ENCODE measurements around the gene CCDC183.

DNA sequence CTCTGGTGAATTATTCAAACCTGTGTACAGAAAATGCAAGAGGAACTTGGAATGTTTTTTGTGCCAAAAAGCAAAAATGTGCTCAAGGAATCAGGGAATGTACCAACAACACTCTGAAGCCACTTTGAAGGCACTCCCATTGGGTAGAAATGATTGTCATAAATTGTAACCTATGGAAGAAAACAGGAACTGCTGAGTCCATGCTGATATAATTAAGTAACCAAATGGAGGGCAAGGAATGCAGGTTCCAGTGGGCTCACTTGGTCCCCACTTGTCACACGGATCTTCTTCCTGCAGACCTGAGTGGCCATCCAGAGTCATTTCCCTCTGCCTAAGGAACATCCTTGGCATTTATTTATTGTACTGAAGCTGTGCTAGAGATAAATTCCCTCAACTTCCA is 44.9 kb upstream of the CCDC183 start:
- TF ChIP-seq, protein P1, sequence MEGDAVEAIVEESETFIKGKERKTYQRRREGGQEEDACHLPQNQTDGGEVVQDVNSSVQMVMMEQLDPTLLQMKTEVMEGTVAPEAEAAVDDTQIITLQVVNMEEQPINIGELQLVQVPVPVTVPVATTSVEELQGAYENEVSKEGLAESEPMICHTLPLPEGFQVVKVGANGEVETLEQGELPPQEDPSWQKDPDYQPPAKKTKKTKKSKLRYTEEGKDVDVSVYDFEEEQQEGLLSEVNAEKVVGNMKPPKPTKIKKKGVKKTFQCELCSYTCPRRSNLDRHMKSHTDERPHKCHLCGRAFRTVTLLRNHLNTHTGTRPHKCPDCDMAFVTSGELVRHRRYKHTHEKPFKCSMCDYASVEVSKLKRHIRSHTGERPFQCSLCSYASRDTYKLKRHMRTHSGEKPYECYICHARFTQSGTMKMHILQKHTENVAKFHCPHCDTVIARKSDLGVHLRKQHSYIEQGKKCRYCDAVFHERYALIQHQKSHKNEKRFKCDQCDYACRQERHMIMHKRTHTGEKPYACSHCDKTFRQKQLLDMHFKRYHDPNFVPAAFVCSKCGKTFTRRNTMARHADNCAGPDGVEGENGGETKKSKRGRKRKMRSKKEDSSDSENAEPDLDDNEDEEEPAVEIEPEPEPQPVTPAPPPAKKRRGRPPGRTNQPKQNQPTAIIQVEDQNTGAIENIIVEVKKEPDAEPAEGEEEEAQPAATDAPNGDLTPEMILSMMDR (IDR thresholded peaks at IDR 0.05; ENCODE audit: low read depth, low read length, missing input control): no peak
- no peak for TF ChIP-seq YY1 (IDR thresholded peaks at IDR 0.05)
- TF ChIP-seq RAD21 (IDR thresholded peaks at IDR 0.05): no peak
- no peak for TF ChIP-seq SP1 (IDR thresholded peaks at IDR 0.05)
- TF ChIP-seq, protein P2, sequence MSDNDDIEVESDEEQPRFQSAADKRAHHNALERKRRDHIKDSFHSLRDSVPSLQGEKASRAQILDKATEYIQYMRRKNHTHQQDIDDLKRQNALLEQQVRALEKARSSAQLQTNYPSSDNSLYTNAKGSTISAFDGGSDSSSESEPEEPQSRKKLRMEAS (IDR thresholded peaks at IDR 0.05): no peak
- TF ChIP-seq, protein P3, sequence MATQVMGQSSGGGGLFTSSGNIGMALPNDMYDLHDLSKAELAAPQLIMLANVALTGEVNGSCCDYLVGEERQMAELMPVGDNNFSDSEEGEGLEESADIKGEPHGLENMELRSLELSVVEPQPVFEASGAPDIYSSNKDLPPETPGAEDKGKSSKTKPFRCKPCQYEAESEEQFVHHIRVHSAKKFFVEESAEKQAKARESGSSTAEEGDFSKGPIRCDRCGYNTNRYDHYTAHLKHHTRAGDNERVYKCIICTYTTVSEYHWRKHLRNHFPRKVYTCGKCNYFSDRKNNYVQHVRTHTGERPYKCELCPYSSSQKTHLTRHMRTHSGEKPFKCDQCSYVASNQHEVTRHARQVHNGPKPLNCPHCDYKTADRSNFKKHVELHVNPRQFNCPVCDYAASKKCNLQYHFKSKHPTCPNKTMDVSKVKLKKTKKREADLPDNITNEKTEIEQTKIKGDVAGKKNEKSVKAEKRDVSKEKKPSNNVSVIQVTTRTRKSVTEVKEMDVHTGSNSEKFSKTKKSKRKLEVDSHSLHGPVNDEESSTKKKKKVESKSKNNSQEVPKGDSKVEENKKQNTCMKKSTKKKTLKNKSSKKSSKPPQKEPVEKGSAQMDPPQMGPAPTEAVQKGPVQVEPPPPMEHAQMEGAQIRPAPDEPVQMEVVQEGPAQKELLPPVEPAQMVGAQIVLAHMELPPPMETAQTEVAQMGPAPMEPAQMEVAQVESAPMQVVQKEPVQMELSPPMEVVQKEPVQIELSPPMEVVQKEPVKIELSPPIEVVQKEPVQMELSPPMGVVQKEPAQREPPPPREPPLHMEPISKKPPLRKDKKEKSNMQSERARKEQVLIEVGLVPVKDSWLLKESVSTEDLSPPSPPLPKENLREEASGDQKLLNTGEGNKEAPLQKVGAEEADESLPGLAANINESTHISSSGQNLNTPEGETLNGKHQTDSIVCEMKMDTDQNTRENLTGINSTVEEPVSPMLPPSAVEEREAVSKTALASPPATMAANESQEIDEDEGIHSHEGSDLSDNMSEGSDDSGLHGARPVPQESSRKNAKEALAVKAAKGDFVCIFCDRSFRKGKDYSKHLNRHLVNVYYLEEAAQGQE (IDR thresholded peaks at IDR 0.05): no peak
- TF ChIP-seq GABPA (IDR thresholded peaks at IDR 0.05 in 1 of 2, conservative IDR thresholded peaks at IDR 0.05 in 1 of 2): no peak
- no peak for TF ChIP-seq JUND (IDR thresholded peaks at IDR 0.05)
- TF ChIP-seq, protein P4, sequence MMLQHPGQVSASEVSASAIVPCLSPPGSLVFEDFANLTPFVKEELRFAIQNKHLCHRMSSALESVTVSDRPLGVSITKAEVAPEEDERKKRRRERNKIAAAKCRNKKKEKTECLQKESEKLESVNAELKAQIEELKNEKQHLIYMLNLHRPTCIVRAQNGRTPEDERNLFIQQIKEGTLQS (IDR thresholded peaks at IDR 0.05): no peak
- no peak for TF ChIP-seq FOXA1 (IDR thresholded peaks at IDR 0.05)
- TF ChIP-seq NR2F2 (IDR thresholded peaks at IDR 0.05): no peak
- TF ChIP-seq, protein P5, sequence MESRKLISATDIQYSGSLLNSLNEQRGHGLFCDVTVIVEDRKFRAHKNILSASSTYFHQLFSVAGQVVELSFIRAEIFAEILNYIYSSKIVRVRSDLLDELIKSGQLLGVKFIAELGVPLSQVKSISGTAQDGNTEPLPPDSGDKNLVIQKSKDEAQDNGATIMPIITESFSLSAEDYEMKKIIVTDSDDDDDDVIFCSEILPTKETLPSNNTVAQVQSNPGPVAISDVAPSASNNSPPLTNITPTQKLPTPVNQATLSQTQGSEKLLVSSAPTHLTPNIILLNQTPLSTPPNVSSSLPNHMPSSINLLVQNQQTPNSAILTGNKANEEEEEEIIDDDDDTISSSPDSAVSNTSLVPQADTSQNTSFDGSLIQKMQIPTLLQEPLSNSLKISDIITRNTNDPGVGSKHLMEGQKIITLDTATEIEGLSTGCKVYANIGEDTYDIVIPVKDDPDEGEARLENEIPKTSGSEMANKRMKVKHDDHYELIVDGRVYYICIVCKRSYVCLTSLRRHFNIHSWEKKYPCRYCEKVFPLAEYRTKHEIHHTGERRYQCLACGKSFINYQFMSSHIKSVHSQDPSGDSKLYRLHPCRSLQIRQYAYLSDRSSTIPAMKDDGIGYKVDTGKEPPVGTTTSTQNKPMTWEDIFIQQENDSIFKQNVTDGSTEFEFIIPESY (IDR thresholded peaks at IDR 0.05): no peak
- no peak for TF ChIP-seq TAF1 (conservative IDR thresholded peaks at IDR 0.05)
